CD4-positive, CD25-positive, alpha-beta regulatory T cell (primary cell): ENCODE measurements around the gene ETNPPL. TPM values are rescaled to one million over a fixed set of nuclear protein-coding genes. Genes with fewer than 3 reads are reported as not detected.

Experiments
- ATAC-seq, 2 donors: fragments of 150-1000 bp; cut with Tn5 transposase; one replicate each; pipeline ENCODE4 v1.10.0; 2021; ENCODE audit warnings: low read depth in 2 of 2, moderate number of reproducible peaks in 2 of 2, moderate library complexity in 1 of 2
- DNase-seq, 3 donors: peaks; one replicate each; pipeline versions ENCODE4 v3.0.0 to v3.0.0-alpha.2; 2012 to 2022; ENCODE audit warnings: mixed read lengths in 1 of 3
- H3K27ac ChIP-seq: one replicate; pipeline ENCODE4 v1.7.0; 2013; ENCODE audit warnings: mild to moderate bottlenecking, low read length; ENCODE audit not compliant: insufficient read depth, poor library complexity, severe bottlenecking
- H3K27me3 ChIP-seq: one replicate; pipeline ENCODE4 v1.7.0; 2013; ENCODE audit warnings: low read length; ENCODE audit not compliant: control insufficient read depth, insufficient read depth
- H3K36me3 ChIP-seq: one replicate; pipeline ENCODE4 v1.7.0; 2013; ENCODE audit warnings: mild to moderate bottlenecking, low read length, moderate library complexity; ENCODE audit not compliant: control insufficient read depth, insufficient read depth
- H3K4me1 ChIP-seq: 2 replicates; pipeline ENCODE4 v1.7.0; 2013; ENCODE audit warnings: mild to moderate bottlenecking, low read length; ENCODE audit not compliant: insufficient read depth, control insufficient read depth, poor library complexity, severe bottlenecking
- H3K4me3 ChIP-seq: one replicate; pipeline ENCODE4 v1.7.0; 2013; ENCODE audit warnings: low read depth, mild to moderate bottlenecking, low read length, moderate library complexity
- H3K9me3 ChIP-seq, 2 experiments: 1 replicate in 1 of 2; 2 replicates in 1 of 2; pipeline ENCODE4 v1.7.0; 2013; ENCODE audit warnings: low read length in 2 of 2, mild to moderate bottlenecking in 1 of 2, moderate library complexity in 1 of 2; ENCODE audit not compliant: control insufficient read depth in 2 of 2
- H3K27ac Mint-ChIP-seq, 3 donors: one replicate each; pipeline ENCODE4 v1.8.0; 2020 to 2022; ENCODE audit warnings: mild to moderate bottlenecking in 3 of 3, mixed read lengths in 3 of 3, moderate library complexity in 2 of 3
- H3K27me3 Mint-ChIP-seq: one replicate; pipeline ENCODE4 v1.8.0; 2022; ENCODE audit warnings: mild to moderate bottlenecking, mixed read lengths
- H3K36me3 Mint-ChIP-seq: one replicate; pipeline ENCODE4 v1.8.0; 2020; ENCODE audit warnings: mixed read lengths
- H3K4me1 Mint-ChIP-seq, 4 donors: one replicate each; pipeline ENCODE4 v1.8.0; 2020 to 2022; ENCODE audit warnings: mixed read lengths in 4 of 4, mild to moderate bottlenecking in 1 of 4
- H3K4me3 Mint-ChIP-seq, 4 donors: one replicate each; pipeline ENCODE4 v1.8.0; 2020 to 2022; ENCODE audit warnings: mild to moderate bottlenecking in 4 of 4, mixed read lengths in 4 of 4, moderate library complexity in 3 of 4
- H3K9me3 Mint-ChIP-seq, 7 donors: one replicate each; pipeline ENCODE4 v1.8.0; 2020 to 2022; ENCODE audit warnings: mixed read lengths in 7 of 7, mild to moderate bottlenecking in 3 of 7, moderate library complexity in 2 of 7
- polyA plus RNA-seq, 4 donors: library from polyadenylated mRNA; unstranded; fragments of 300-500 nt; fragmentation: Illumina TruSeq; gene quantifications; one replicate each; pipeline ENCODE4 v1.2.3, GENCODE V29; 2021
- total RNA-seq: library from RNA; stranded (reverse); gene quantifications from one replicate; pipeline ENCODE4 v1.2.3, GENCODE V29; 2022

The ETNPPL gene
- total and polyA plus RNA-seq, 5 donors from 2014 or later: not detected

DNA sequence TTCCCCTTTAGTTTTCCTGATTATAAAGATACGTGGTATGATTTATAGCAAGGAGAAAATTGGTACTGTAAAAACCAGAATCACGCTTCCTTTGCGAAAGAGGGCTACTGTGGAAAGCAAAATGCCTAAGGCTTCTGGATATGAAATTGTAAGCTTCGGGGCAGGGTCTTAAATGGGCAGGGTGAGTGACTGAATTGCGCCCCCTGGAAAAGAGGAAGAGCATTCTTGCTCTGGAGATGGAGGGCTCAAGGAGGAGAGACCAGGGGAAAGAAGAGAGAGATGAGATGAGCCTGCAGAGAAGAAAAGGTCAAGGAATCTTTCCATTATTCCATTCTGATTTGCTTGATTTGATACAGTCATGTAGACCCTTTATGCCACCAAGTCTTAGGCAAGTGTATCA is 13.1 kb upstream of the ETNPPL start:
- Mint-ChIP-seq H3K27me3 (peaks cover 5% of the 10 kb centered on the region), H3K27ac (no peak overlapping the region), H3K4me3 (no peak overlapping the region), H3K9me3 (peaks cover 0 to 8% (median 0%) of the 10 kb centered on the region in 7 donors), H3K4me1 (no peaks in the 10 kb centered on the region), H3K36me3 (no peaks in the 10 kb centered on the region)
- Histone ChIP-seq H3K27me3 (peaks cover 3% of the 10 kb centered on the region), H3K4me1 (no peaks in the 10 kb centered on the region), H3K9me3 (no peaks in the 10 kb centered on the region), H3K36me3 (no peaks in the 10 kb centered on the region), H3K4me3 (no peak overlapping the region), H3K27ac (no peak overlapping the region)
- no peak for ATAC-seq
- DNase-seq: no peak

DNA sequence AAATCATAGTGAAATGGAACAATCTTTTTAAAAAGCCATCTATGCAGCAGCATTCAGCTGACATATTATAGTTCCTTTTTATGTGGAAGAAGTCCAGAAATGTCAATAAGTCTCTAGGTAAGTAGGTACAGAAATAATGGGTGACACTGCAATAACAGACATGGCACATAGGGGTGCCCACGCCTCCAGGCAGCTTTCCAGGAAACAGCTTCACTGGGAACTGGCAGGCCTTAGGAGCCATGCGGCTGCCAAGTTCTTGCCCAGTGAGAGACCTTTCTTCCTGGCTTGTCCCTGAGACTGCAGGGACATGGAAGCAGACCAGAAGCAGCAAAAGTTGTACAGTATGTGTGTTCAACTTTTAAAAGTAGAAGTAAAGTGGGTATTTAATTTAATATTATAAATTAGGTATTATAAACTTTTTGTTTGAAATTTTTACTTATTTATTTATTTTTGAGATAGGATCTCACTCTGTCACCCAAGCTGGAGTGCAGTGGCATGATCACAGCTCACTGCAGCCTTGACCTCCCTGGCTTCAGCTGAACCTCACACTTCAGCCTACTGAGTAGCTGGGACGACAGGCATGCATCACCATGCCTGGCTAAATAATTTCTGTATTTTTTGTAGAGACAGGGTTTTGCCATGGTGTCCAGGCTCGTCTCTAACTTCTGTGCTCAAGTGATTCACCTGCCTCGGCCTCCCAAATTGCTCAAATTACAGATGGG is 12.1 kb upstream of the ETNPPL start:
- H3K4me1 Mint-ChIP-seq: no peaks in the 10 kb centered on the region
- H3K4me3 Mint-ChIP-seq: no peak overlapping the region
- no peak overlapping the region for H3K27ac Mint-ChIP-seq
- no peak for ATAC-seq
- no peaks in the 10 kb centered on the region for H3K4me1 ChIP-seq
- peaks cover 3% of the 10 kb centered on the region for H3K27me3 ChIP-seq
- no peak overlapping the region for H3K27ac ChIP-seq
- DNase-seq: no peak
- no peaks in the 10 kb centered on the region for H3K9me3 ChIP-seq
- H3K27me3 Mint-ChIP-seq: peaks cover 5% of the 10 kb centered on the region
- H3K36me3 Mint-ChIP-seq: no peaks in the 10 kb centered on the region
- no peak overlapping the region for H3K4me3 ChIP-seq
- H3K36me3 ChIP-seq: no peaks in the 10 kb centered on the region
- H3K9me3 Mint-ChIP-seq: peaks cover 0 to 6% (median 0%) of the 10 kb centered on the region in 7 donors

GRCh38 chr4:108772402-108772801 is 9.5 kb upstream of the ETNPPL start:
- no peak for ATAC-seq
- H3K27ac ChIP-seq: no peak overlapping the region
- no peaks in the 10 kb centered on the region for H3K4me1 Mint-ChIP-seq
- H3K4me3 ChIP-seq: no peak overlapping the region
- H3K27ac Mint-ChIP-seq: peak overlapping the region in 1 of 3 donors; percentile 27
- peaks cover 3% of the 10 kb centered on the region for H3K27me3 ChIP-seq
- no peak overlapping the region for H3K4me3 Mint-ChIP-seq
- no peaks in the 10 kb centered on the region for H3K9me3 ChIP-seq
- H3K36me3 ChIP-seq: no peaks in the 10 kb centered on the region
- peaks cover 0 to 2% (median 0%) of the 10 kb centered on the region in 7 donors for H3K9me3 Mint-ChIP-seq
- DNase-seq: no peak
- H3K4me1 ChIP-seq: no peaks in the 10 kb centered on the region
- peaks cover 5% of the 10 kb centered on the region for H3K27me3 Mint-ChIP-seq
- H3K36me3 Mint-ChIP-seq: no peaks in the 10 kb centered on the region

GRCh38 chr4:108766058-108766457 is 3.2 kb upstream of the ETNPPL start:
- Mint-ChIP-seq H3K36me3 (no peaks in the 10 kb centered on the region), H3K27me3 (peaks cover 53% of the 10 kb centered on the region), H3K9me3 (peaks cover 0 to 4% (median 0%) of the 10 kb centered on the region in 7 donors), H3K27ac (no peak overlapping the region), H3K4me3 (no peak overlapping the region), H3K4me1 (peaks cover 0 to 14% (median 9%) of the 10 kb centered on the region in 4 donors)
- H3K27me3 ChIP-seq: peaks cover 16% of the 10 kb centered on the region
- H3K27ac ChIP-seq: no peak overlapping the region
- ATAC-seq: no peak
- no peak overlapping the region for H3K4me3 ChIP-seq
- DNase-seq: no peak
- H3K9me3 ChIP-seq: no peaks in the 10 kb centered on the region
- no peaks in the 10 kb centered on the region for H3K36me3 ChIP-seq
- peaks cover 14% of the 10 kb centered on the region for H3K4me1 ChIP-seq

- Histone ChIP-seq H3K4me3 (no peak overlapping the region), H3K27me3 (peaks cover 25% of the 10 kb centered on the region), H3K4me1 (peaks cover 14% of the 10 kb centered on the region), H3K9me3 (no peaks in the 10 kb centered on the region), H3K36me3 (no peaks in the 10 kb centered on the region), H3K27ac (no peak overlapping the region)
- H3K27me3 Mint-ChIP-seq: peaks cover 63% of the 10 kb centered on the region
- peaks cover 0 to 4% (median 0%) of the 10 kb centered on the region in 7 donors for H3K9me3 Mint-ChIP-seq
- no peaks in the 10 kb centered on the region for H3K36me3 Mint-ChIP-seq
- DNase-seq: no peak
- H3K4me3 Mint-ChIP-seq: no peak overlapping the region
- peaks cover 0 to 14% (median 9%) of the 10 kb centered on the region in 4 donors for H3K4me1 Mint-ChIP-seq
- no peak overlapping the region for H3K27ac Mint-ChIP-seq
- ATAC-seq: no peak
These were observed 1.1 kb upstream of the ETNPPL start for GRCh38 chr4:108763986-108764385.

DNA sequence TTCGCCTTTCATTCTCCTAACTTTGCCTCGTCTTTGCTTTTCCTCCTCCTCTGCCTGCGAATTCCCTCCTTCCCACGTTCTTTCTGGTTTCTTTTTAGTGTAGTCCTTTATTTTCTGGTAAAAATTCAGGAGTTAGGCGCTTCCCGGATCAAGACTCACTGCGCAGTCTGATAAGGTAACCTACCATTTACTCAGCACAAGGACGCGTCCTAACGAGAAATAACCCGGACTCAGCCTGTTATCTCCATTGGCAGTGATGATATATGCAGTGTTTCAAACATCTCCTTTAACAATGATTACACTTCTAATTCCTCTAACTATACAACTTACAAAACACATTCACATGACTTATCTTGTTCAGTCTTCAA is 357 bp upstream of the ETNPPL start:
- Histone ChIP-seq H3K27ac (no peak overlapping the region), H3K4me3 (peak overlapping the region; percentile 11), H3K27me3 (peaks cover 25% of the 10 kb centered on the region), H3K4me1 (peaks cover 14% of the 10 kb centered on the region), H3K9me3 (no peaks in the 10 kb centered on the region), H3K36me3 (no peaks in the 10 kb centered on the region)
- Mint-ChIP-seq H3K4me3 (peak overlapping the region; percentile 50 to 93 (median 78)), H3K27ac (no peak overlapping the region), H3K27me3 (peaks cover 63% of the 10 kb centered on the region), H3K9me3 (peaks cover 0 to 4% (median 0%) of the 10 kb centered on the region in 7 donors), H3K36me3 (no peaks in the 10 kb centered on the region), H3K4me1 (peaks cover 0 to 14% (median 9%) of the 10 kb centered on the region in 4 donors)
- no peak for DNase-seq
- ATAC-seq: no peak

DNA sequence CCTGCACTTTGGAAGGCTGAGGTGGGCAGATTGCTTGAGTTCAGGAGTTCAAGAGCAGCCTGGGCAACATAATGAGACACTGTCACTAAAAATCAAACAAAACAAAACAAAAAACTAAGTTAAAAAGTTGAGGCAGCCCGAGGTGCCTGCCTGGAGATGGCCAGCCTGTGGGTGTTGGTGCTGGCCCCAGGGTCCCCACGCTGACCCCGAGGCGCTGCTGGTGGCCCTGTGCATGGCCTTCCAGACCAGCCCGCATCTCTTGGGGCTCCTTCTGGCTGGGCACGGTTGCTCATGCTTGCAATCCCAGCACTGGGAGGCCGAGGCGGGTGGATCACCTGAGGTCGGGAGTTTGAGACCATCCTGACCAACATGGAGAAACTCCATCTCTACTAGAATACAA is 4.4 kb downstream of the ETNPPL start:
- no peak overlapping the region for H3K27ac ChIP-seq
- H3K9me3 ChIP-seq: no peaks in the 10 kb centered on the region
- peaks cover 0 to 4% (median 0%) of the 10 kb centered on the region in 7 donors for H3K9me3 Mint-ChIP-seq
- H3K4me1 Mint-ChIP-seq: peaks cover 0 to 13% (median 9%) of the 10 kb centered on the region in 4 donors
- no peak overlapping the region for H3K4me3 ChIP-seq
- no peaks in the 10 kb centered on the region for H3K36me3 Mint-ChIP-seq
- H3K36me3 ChIP-seq: no peaks in the 10 kb centered on the region
- peaks cover 14% of the 10 kb centered on the region for H3K4me1 ChIP-seq
- H3K27me3 Mint-ChIP-seq: peaks cover 40% of the 10 kb centered on the region
- H3K4me3 Mint-ChIP-seq: no peak overlapping the region
- DNase-seq (no peak), ATAC-seq (no peak)
- no peak overlapping the region for H3K27ac Mint-ChIP-seq
- peaks cover 22% of the 10 kb centered on the region for H3K27me3 ChIP-seq

GRCh38 chr4:108754327-108754726 is 8.5 kb downstream of the ETNPPL start:
- Histone ChIP-seq H3K36me3 (no peaks in the 10 kb centered on the region), H3K4me1 (no peaks in the 10 kb centered on the region), H3K27me3 (no peaks in the 10 kb centered on the region), H3K27ac (no peak overlapping the region), H3K9me3 (no peaks in the 10 kb centered on the region), H3K4me3 (no peak overlapping the region)
- H3K27me3 Mint-ChIP-seq: peaks cover 17% of the 10 kb centered on the region
- H3K36me3 Mint-ChIP-seq: no peaks in the 10 kb centered on the region
- H3K27ac Mint-ChIP-seq: no peak overlapping the region
- no peak overlapping the region for H3K4me3 Mint-ChIP-seq
- no peaks in the 10 kb centered on the region for H3K4me1 Mint-ChIP-seq
- H3K9me3 Mint-ChIP-seq: no peaks in the 10 kb centered on the region
- ATAC-seq (no peak), DNase-seq (no peak)
